Forelimb muscle (tissue), 1 donor: ENCODE measurements around the gene SIGLEC14. TPM values are rescaled to one million over a fixed set of nuclear protein-coding genes. Genes with fewer than 3 reads are reported as not detected.
"Not testable (repeated sequence)": the region's sequence is repeated elsewhere in the genome, so short reads cannot be mapped to it uniquely, and the experiment has no call there.

Experiments used
- DNase-seq: peaks from one replicate; pipeline ENCODE4 v3.0.0-alpha.2; 2013; ENCODE audit warnings: low read depth
- polyA plus RNA-seq: library from polyadenylated mRNA; unstranded; fragments of 120-200 nt; gene quantifications from one replicate; pipeline ENCODE4 v1.2.1, GENCODE V29; 2013; ENCODE audit not compliant: insufficient read length

The SIGLEC14 gene
- polyA plus RNA-seq: 0.94 TPM

GRCh38 chr19:51646730-51647129, at the start of gene SIGLEC14:
Gene SIGLEC14, minus strand, starts transcription at chr19:51646825. Its CDS starts 66 bp downstream, at chr19:51646759.
- not testable (repeated sequence) for DNase-seq

GRCh38 chr19:51695702-51696315, 49.2 kb upstream of the SIGLEC14 start:
- no peak for DNase-seq

- no peak for DNase-seq
Observed at GRCh38 chr19:51695088-51695487, 48.5 kb upstream of the SIGLEC14 start.

GRCh38 chr19:51694318-51695085, 47.9 kb upstream of the SIGLEC14 start:
- DNase-seq: no peak

GRCh38 chr19:51693819-51694218, 47.2 kb upstream of the SIGLEC14 start:
- no peak for DNase-seq

GRCh38 chr19:51693260-51693659, 46.6 kb upstream of the SIGLEC14 start, which contains the start of gene SPACA6:
Gene SPACA6, plus strand, starts transcription at chr19:51693330. Its CDS starts 197 bp downstream, at chr19:51693527.
- no peak for DNase-seq

GRCh38 chr19:51692468-51692867, 45.8 kb upstream of the SIGLEC14 start:
- DNase-seq: no peak

GRCh38 chr19:51691584-51692428, 45.2 kb upstream of the SIGLEC14 start:
- DNase-seq: no peak

- no peak for DNase-seq
Observed at GRCh38 chr19:51691074-51691583, 44.5 kb upstream of the SIGLEC14 start.

GRCh38 chr19:51690454-51691073, 43.9 kb upstream of the SIGLEC14 start:
- DNase-seq: no peak

GRCh38 chr19:51689751-51690453, 43.3 kb upstream of the SIGLEC14 start:
- DNase-seq: no peak

- DNase-seq: peak; percentile 89
Observed at GRCh38 chr19:51688671-51689571, 42.3 kb upstream of the SIGLEC14 start.

- no peak for DNase-seq
Observed at GRCh38 chr19:51687791-51688670, 41.4 kb upstream of the SIGLEC14 start.

- DNase-seq: no peak
Observed at GRCh38 chr19:51686171-51686570, 39.5 kb upstream of the SIGLEC14 start.

GRCh38 chr19:51681286-51681941, 34.8 kb upstream of the SIGLEC14 start:
- no peak for DNase-seq

- no peak for DNase-seq
Observed at GRCh38 chr19:51680474-51680873, 33.8 kb upstream of the SIGLEC14 start.

- no peak for DNase-seq
Observed at GRCh38 chr19:51676566-51677083, 30.0 kb upstream of the SIGLEC14 start.
